Measurements from ENCODE around the gene LMO7. TPM values are rescaled to one million over a fixed set of nuclear protein-coding genes. Genes with fewer than 3 reads are reported as not detected.

LMO7 gene
- total RNA-seq, 1 donor from 2014 or later, result 73.3 TPM

DNA sequence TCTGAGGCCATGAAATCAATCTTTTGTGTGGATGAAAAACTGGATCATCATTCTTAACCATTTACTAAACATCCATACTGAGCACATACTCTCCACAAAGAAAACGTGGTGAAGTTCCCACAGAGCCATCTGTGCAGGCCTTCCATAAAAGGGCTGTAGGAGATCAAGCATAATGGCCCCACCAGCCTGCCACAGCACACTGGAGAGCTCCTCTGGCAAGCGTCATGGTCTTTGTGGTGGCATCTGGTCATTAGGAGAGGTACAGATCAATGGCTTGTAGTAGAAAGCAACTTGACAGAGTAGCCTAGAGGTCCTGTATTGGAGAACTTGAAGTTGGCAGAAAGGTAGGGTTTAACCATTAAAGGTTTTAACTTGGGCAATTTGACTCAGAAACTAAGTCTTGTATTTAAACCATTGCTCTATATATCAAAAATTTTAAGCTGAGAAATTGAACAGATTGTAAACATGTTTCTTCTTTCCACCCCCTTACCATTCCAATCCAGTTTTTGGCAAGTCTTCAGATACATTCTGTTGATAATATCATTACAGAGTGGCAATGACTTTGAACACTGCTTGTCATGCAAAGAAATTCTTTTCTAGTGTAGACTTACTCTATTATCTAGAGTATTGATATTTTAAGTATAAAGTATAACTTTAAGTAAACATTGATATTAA is 128.3 kb downstream of the LMO7 start:
- TF ChIP-seq, protein P1, sequence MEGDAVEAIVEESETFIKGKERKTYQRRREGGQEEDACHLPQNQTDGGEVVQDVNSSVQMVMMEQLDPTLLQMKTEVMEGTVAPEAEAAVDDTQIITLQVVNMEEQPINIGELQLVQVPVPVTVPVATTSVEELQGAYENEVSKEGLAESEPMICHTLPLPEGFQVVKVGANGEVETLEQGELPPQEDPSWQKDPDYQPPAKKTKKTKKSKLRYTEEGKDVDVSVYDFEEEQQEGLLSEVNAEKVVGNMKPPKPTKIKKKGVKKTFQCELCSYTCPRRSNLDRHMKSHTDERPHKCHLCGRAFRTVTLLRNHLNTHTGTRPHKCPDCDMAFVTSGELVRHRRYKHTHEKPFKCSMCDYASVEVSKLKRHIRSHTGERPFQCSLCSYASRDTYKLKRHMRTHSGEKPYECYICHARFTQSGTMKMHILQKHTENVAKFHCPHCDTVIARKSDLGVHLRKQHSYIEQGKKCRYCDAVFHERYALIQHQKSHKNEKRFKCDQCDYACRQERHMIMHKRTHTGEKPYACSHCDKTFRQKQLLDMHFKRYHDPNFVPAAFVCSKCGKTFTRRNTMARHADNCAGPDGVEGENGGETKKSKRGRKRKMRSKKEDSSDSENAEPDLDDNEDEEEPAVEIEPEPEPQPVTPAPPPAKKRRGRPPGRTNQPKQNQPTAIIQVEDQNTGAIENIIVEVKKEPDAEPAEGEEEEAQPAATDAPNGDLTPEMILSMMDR (conservative IDR thresholded peaks at IDR 0.05), result no peak
- no peak for DNase-seq (ENCODE audit: extremely low spot score, unreplicated experiment)
- Mint-ChIP-seq H3K9me3 (peaks cover 11% of the 10 kb centered on the region), H3K36me3 (peaks cover 21% of the 10 kb centered on the region), H3K27me3 (no peaks in the 10 kb centered on the region), H3K4me3 (peak overlapping the region; percentile 79), H3K4me1 (ENCODE audit: unreplicated experiment) (peaks cover 32% of the 10 kb centered on the region), H3K27ac (peak overlapping the region; percentile 77)

DNA sequence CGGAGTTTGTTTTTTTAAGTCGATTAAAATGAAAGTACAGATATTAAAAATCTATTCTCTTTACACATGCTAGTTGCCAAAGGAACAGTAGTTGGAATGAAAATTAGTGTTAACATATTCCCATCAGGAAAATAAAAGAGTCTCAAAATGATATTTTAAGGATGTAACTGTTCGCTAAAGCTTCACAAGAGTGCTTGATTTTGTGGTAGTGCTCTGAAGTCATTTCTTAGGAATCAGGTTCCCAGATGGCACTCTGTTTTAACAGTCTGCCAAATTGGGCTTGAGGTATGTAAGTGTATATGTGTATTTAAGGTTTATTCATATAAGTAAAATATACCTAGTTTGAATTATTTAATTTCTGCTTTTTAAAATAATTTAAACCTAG is 128.8 kb downstream of the LMO7 start:
- Mint-ChIP-seq H3K9me3 (peaks cover 11% of the 10 kb centered on the region), H3K4me3 (no peak overlapping the region), H3K27me3 (no peaks in the 10 kb centered on the region), H3K27ac (no peak overlapping the region), H3K36me3 (peaks cover 21% of the 10 kb centered on the region), H3K4me1 (ENCODE audit: unreplicated experiment) (peaks cover 35% of the 10 kb centered on the region)
- no peak for DNase-seq (ENCODE audit: extremely low spot score, unreplicated experiment)
- TF ChIP-seq, protein P1 (conservative IDR thresholded peaks at IDR 0.05), result no peak

DNA sequence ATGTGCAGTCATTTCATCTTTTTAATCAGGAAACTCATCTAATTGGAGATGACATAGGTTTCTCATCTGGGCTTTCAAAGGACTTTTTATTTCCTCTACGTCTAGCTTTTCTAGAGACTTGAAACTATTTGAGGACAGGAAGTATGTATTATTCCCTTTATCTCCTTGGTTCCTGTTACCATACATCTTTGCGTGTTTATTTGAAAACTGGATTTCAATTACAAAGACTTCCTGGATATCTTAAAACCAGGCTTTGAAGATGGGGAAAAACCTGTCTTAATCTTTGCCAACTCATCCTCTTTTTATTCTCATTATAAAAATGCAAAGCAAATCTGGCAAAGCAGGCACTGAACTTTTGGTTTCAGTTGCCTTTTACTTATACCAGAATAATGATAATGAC is 130.5 kb downstream of the LMO7 start:
- peaks cover 47% of the 10 kb centered on the region for H3K4me1 Mint-ChIP-seq (ENCODE audit: unreplicated experiment)
- H3K36me3 Mint-ChIP-seq, result peaks cover 21% of the 10 kb centered on the region
- H3K27ac Mint-ChIP-seq, result peak overlapping the region; percentile 80
- DNase-seq (ENCODE audit: extremely low spot score, unreplicated experiment), result no peak
- H3K9me3 Mint-ChIP-seq, result peaks cover 11% of the 10 kb centered on the region
- H3K27me3 Mint-ChIP-seq, result no peaks in the 10 kb centered on the region
- TF ChIP-seq, protein P1 (conservative IDR thresholded peaks at IDR 0.05), result no peak
- H3K4me3 Mint-ChIP-seq, result peak overlapping the region; percentile 79

DNA sequence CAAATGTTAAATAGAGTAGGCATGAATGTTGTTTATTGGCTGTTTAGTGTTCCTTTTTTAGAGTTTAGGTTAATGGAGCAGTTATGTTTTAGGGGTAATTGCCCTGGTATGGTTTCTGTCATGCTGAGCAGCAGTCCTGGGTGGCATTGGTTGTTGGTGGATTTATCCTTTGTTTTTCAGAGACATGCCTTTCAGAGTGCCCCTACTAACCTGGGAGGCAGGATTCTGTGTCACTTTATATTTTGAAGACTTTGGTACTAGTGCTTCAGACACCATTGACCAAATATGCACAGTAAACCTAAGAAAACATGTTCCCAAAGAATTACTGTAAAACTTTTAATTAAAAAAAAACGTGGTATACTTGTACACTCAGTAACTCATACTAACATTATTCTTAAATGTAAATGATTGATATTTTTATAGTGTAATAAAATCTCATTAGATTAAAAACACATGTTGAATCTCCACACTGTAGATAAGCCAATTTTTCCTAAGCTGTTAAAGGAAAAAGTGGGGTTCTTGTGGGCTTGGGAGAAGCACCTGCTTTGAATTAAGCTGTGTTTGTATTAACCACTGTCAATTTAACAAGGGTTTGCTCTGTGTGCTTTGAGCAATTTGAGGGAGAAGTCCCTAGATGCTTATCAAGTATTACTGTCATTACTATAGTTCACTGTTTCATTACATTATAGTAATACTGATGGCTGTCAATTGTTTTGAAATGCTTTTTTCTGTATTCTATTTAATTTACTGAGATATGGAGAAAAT is 133.2 kb downstream of the LMO7 start:
- Mint-ChIP-seq H3K4me3 (peak overlapping the region; percentile 37), H3K27me3 (no peaks in the 10 kb centered on the region), H3K4me1 (ENCODE audit: unreplicated experiment) (peaks cover 40% of the 10 kb centered on the region), H3K27ac (peak overlapping the region; percentile 74), H3K36me3 (peaks cover 24% of the 10 kb centered on the region), H3K9me3 (peaks cover 20% of the 10 kb centered on the region)
- DNase-seq (ENCODE audit: extremely low spot score, unreplicated experiment), result no peak
- TF ChIP-seq, protein P1 (conservative IDR thresholded peaks at IDR 0.05), result no peak

DNA sequence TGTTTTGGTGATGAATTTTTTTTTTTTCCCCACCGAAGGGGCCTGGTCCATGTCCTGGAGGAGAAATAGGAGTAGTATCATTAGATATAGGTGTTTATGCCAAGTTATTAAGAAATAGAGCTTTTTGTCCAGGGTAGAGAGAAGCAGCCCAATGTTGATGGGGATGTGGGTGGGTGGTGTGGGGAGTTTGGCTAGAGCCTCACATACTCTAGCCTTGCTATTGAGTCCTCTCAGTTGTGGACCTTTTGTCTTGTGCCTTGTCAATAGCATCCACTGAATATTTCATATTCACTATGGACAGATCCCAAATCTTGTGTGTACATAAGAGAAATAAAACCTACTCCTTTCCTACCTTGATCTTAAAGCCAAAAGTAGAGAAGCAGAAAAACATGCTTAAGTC is 134.0 kb downstream of the LMO7 start:
- peak overlapping the region; percentile 74 for H3K27ac Mint-ChIP-seq

More for the DNA sequence above, 134.0 kb downstream of the LMO7 start:
- Mint-ChIP-seq H3K36me3 (peaks cover 24% of the 10 kb centered on the region), H3K27me3 (no peaks in the 10 kb centered on the region), H3K9me3 (peaks cover 20% of the 10 kb centered on the region), H3K4me1 (ENCODE audit: unreplicated experiment) (peaks cover 39% of the 10 kb centered on the region), H3K4me3 (peak overlapping the region; percentile 44)
- TF ChIP-seq, protein P1 (conservative IDR thresholded peaks at IDR 0.05), result no peak
- DNase-seq (ENCODE audit: extremely low spot score, unreplicated experiment), result no peak
